ENCODE data around the gene PECR.

The PECR gene

DNA sequence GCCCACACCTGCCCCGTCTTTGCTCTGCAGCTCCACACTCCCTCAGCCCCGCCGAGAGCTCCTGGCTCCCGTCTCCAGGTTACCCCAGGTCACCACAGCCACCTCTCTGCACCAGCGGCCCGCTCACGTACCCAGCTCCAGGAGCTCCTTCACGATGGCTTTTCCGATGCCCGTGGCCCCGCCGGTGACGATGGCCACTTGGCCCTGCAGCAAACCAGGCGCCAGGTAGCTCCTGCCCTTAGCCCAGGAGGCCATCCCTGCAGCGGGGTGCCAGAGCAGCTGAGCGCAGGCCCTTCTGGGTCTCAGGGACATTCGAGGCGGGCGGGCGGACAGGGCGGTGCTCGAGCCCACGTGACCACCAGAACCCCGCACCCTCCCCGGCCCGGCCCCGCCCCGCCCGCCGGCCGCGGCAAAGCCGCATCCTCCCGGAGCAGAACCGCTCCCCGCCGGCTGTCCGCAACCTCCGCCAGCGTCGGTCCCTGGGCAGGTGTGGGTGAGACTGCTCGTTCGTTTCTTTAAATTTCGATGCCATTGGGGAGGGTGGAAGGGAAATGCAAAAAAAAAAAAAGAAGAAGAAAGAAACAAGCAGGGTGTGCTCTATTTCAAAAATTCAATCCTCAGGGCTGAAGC is at the start of gene PECR, which contains the start of gene TMEM169:
PECR (minus strand) TSS at position 323 of the 630 bp plus-strand sequence; CDS start at position 255, 68 bp downstream.
TMEM169 (plus strand) TSS at position 433 of the 630 bp plus-strand sequence. CDS start 14,045 bp downstream, outside the sequence.
- peak; percentile 82 for DNase-seq

DNA sequence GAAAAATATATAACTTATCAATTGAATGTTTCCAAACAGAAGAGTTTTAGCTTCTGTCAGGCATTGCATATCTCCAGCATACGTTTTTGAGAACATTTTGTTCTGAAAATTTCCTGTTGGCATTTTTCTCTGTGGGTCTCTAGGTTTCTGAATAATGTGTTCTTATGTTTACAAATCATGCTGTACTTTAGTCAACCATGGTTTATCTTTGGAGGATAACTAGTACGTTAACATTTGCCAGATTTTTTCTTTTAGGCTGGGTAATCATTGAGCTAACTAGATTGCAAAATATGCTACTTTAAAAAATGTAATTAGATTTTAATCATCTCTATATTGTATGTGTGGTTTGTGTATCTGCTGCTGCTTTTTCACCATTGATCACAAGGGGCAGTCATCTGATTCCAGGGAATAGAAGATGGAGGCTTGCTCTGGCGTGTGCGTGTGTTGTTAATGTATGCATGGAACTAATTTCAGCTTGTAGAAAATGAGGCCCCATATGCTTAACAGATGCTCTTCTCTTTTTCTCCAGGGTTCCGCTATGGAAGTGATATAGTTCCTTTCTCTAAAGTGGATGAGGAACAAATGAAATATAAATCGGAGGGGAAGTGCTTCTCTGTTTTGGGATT is 48.9 kb upstream of the PECR start:
- DNase-seq, result no peak

DNA sequence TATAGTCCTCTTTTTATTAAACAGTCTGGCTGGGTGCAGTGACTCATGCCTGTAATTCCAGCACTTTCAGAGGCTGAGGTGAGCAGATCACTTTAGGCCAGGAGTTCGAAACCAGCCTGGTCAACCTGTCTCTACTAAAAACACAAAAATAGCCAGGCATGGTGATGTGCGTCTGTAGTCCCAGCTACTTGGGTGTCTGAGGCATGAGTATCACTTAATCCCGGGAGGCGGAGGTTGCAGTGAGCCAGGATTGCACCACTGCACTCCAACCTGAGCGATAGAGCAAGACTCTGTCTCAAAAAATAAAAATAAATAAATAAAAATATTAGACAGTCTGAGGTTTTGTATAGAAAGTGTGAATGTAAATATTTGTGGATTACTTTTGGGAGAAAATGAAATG is 45.3 kb upstream of the PECR start:
- no peak for DNase-seq

DNA sequence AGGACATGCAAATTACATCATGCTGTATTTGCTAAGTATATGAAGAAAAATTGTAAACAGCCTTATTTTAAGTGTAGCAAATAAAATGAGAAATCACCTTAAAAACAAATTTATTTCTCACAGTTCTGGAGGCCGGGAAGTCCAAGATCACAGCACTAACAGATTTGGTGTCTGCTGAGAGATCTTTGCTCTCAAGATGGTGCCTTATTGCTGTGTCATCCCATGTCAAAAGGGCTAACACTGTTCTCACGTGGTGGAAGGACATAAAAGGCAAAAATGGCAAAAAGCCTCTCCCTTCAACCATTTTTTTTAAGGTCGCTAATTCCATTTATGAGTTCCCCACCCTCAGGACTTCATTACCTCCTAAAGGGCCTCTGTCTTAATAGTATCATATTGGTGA is 39.6 kb upstream of the PECR start:
- no peak for DNase-seq

DNA sequence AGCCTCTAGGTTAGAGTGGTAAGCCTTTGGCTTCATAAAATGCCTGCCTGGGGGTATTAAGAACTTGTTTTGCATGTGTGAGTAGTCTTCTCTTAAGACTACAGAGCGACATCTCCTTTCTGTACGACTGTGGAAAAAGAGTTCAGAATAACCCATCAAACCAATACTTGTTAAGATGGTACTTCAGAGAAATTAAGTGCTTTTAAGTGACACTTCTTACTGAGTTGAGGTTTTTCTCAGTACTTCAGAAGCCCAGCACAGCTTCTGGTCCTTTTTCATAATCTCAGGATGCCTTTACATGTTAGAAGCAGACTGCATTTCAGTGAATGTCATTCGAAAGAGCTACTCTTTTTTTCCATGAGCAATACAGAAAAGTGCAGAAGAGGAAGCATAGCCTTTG is 38.4 kb upstream of the PECR start:
- no peak for DNase-seq

DNA sequence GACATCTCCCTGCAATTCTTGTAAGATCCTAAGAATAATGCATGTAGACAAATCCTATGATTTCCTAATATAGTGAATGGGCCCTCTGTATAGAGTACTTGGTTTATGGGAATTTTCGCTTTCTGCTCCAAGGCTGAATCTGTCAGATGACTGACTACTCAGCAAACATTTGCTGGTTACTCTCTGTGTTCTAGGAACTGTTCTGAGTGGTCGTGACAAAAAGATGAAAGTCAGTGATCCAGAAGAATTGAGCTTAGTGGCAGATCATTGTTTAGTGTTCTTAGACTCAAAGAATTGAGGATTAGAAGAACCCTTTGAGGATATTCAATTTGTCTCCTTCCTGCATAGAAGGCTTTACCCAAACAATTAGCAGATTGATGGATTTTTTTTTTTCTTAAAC is 37.5 kb upstream of the PECR start:
- DNase-seq, result no peak

DNA sequence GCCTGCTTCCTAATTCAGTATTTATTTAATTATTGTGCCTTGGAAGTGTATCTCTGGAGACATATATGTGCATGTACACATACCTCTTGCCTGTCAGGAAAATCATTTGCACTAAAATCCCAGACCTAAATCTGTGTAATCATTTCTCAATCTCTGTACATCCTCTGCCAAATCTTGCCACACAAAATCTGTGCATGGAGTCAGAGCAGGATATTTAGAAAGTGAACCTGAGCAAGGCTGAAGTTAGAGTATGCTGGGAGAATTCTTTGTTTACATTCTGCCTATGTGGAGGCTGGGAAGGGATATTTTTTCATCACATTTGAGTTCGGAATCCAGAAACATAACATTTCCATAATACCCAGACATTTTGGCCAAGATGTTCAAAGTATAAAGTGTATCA is 36.9 kb upstream of the PECR start:
- no peak for DNase-seq

DNA sequence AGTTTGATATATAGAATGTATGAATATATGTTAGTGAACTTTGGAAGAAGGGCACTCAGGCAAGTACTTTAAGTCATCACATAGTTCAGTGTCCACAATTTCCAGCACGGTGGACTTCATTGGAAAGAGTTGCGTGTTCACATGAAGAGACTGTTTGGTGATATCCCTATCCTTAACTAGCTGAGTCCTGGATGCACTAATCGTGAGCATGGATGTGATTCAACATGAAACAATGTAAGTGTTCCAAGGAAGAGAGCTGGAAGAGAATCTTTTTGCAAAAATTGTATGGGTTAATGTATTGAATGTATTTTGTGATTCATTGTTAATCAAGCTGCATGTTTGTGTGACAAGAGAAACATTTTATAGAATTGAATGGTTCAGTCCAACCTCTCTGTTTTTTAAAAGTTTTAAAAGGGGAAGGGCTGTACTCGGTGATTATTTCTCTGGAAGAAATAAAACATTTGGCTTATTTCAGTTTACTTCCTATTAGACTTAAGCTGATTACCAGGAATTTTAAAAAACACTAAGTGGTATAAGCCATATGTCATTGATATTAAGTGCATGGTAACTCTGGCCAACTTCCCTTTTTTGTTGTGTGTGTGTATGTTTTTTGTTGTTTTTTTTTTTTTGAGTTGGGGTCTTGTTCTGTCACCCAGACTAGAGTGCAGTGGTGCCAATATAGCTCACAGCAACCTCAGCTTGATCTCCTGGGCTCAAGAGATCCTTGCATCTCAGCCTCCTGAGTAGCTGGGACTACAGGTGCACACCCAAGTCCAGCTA is 36.1 kb upstream of the PECR start:
- DNase-seq, result no peak

DNA sequence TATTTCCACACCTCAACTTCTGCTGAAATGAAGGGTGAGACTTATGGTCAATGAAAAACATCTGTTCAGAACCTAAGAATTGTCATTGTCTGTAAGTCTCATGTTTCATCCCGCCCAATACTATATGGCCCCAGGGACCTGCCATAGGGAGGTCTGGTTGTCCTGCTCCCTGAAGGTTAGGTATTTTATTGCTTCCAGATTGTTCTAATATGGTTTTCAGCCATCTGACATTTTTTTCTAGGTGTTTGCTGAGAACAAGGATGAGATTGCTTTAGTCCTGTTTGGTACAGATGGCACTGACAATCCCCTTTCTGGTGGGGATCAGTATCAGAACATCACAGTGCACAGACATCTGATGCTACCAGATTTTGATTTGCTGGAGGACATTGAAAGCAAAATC is 34.8 kb upstream of the PECR start:
- no peak for DNase-seq

DNA sequence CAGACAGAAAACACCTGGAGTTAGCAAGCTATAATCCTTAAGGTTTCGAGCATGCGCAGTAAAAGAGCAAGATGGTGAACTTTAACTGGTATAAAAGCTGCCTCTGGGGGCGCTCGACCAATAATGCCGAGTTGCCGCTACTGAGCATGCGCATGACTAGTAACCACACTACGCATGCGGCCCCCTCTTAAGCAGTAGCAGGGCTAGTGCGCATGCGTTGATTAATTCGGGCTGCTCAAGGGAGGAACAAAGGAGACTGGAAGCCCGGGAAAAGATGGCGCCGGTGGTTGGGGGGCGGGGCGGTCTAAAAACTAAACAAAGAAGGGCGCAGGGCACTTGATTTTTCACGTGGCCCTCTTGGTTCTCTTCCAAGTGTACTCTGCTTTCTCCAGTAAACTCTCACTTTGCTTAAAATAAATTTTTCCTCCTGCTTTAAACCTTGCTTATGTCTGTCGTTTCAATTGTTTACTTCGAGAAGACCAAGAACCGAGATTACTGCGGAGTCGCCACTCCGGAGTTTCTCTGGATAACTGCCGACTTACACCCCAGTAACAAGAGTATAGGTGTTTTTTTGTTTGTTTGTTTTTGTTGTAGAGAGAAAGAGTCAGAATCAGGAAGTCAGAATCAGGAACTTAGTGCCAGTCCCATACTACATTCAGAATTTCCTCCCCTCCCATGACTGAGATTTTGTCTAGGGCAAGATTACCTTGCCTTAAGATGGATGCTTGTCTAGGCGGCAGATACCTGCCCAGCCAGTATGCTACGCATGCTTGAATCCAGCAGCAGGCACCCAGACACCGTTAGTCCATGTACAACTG is 33.3 kb upstream of the PECR start:
- peak; percentile 96 for DNase-seq

DNA sequence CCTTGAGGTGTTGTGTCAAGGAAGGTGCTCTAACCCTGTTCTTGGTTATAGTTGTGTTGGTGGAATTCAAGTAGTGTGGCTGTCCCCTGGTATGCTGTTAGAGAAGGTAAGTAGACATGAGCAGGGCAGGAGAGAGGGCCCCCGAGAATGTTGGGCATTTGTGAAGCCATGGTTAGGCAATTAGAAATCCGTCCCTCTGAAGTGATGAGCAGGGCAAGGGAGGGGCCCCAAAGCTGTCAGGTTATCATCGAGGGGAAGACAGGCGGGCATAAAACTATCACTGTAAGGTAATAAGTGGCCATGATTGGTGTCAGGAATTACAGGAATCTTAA is 32.7 kb upstream of the PECR start:
- DNase-seq, result no peak

DNA sequence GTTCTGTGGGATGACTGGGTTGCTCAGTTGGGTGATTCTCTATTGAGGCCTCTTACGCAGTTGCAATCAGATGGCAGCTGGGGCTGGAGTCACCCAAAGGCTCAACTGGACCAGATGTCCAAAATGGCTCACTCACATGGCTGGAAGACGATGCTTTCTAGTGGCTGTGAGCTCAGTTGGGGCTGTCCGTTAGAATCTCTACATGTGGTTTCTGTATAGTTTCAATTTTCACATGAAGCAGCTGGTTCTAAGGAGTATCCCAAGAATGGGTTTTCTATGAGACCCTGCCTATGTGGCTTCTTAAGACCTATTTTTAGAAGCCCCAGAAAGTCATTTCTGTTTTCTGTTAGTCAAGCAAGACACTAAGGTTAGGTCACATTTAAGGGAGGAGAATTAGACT is 32.0 kb upstream of the PECR start:
- DNase-seq, result no peak

DNA sequence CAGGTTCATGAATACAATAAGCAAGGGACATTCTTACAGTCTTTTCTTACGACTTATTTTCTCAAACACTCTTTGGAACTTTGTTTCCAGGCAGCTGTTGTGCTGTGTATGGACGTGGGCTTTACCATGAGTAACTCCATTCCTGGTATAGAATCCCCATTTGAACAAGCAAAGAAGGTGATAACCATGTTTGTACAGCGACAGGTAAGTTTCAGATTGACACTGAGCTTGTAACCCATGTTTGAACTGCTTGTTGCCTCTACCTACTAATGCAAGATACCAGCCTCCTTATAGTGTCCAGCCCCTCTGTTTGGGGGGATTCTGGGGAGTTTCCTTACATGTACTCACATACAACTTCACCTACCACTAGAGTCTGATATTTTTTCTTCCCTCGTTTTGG is 31.3 kb upstream of the PECR start:
- no peak for DNase-seq

DNA sequence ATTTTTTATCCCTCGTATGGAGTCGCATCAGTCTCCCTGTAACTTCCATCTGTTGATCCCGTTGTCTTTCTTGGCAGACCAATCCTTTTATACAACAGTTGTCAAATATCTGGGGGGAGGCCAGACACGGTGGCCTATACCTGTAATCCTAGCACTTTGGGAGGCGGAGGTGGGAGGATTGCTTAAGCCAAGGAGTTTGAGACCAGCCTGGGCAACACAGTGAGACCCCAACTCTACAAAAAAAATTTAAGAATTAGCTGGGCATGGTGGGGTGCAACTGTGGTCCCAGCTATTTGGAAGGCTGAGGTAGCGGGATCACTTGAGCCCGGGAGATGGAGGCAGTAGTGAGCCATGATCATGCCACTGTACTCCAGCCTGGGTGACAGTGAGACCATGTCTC is 29.5 kb upstream of the PECR start:
- DNase-seq, result no peak

DNA sequence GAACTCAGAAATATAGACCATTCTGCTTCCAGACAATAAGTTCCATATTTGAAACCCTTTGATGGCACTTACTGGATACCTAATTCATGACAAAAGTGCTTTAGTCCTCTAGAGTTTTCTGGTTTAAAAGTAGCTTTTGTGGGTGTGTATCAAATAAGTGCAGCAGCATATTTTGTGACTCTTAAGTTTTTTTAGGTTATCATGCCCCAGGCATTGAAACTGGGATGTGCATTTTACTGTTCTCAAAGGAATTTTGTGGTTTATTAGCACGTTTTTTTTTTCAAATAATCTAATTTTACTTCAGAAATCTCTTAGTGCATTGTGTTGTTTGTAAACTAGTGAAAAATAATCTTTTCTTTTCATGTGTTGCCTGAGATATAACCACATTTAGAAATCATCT is 29.0 kb upstream of the PECR start:
- no peak for DNase-seq

DNA sequence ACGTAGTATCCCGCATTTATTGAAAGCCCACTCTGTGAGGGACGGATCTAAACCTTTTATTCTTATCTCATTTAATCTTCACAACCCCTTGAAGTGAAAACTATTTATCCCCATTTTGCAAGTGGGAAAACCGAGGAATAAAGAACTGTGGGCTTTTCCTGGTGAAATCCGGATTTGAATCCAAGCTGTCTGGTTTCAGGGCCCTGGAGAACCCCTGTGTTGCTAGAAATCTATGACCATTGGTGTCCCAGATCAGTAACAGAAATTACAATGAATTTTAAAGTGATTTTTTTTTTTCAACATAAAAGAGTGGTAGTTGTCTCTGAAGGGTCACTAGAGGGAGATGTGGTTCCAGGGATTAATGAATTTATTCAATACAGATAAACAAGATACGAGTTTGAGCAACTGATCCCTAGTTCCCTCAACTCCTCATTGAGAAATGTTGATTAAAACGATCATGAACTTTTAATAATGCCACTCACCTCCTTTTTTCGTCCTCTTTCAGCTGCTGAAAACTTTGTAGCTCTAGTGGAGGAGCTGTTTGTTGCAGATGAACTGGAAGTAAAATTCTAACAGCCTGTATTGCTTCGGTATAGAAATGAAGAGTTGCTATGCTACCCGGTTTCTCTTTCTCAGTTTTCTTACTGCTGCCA is 28.5 kb upstream of the PECR start:
- no peak for DNase-seq

DNA sequence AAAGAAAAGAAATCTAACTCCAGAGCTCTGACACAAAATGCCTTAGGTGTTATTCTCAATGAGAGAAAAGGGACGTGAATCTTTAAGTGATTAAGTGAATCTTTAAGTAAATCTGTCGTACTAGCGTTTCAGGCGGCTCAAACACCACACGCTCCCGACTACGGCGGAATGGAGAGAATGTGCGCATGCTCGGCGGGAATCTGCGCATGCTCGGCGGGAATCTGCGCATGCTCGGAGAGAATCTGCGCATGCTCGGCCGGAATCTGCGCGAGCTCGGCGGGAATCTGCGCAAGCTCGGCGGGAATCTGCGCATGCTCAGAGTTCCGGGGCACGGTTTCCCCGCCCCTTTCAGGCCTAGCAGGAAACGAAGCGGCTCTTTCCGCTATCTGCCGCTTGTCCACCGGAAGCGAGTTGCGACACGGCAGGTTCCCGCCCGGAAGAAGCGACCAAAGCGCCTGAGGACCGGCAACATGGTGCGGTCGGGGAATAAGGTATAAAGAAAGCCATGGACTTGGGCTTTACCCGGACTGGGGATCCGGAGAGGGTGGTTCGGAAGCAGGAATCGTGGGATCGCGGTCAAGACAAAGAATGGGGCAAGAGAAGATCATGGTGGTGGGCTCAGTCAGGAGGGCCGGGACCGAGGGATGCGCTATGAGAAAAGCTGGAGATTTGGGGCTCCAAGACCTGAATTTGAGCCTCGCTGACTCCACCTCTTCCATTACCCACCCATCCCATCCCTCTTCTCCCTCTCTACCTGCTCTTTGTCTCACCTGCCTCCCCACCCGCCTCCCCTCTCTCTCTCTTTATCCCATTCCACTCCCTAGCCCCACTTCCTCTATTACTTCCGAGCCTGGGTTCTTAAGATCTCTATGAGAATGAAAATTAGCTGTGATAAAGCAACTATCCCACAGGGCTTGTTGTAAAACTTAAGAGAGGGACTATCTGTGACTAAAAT is 27.6 kb upstream of the PECR start, which contains the start of gene XRCC5:
XRCC5 (plus strand) TSS at position 382 of the 955 bp plus-strand sequence; CDS start at position 471, 89 bp downstream.
- DNase-seq, result peak; percentile 99

DNA sequence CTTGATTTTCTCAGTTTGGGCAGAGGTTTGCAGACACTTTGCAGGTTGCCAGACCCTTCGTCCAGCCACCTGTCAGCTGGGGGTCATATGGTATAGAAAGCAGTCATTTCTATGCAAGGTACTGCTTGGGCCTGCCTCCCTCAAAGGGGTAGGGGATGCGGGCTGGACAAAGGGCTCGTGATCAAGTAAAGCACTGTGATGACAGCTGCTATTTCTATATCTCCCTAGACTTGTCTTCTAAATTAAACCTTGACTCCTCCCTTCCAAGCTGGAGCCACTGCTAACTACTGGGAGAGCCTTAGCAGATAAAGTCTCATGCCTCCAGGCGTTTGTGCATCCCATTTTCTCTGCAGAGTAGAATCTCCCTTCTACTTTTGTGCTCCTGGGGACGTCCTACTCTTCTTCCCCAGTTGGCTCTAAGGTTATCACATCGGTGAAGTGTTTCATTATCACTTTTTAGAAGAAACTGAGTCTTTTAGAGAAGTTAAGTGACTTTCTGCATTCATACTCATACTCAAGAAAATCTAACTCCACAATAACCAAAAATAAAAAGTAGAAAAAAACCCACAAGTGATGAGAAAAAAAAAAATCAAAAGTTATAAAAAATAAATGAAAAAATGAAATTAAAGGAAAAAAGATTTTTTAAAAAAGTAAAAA is 26.8 kb upstream of the PECR start:
- DNase-seq, result no peak

DNA sequence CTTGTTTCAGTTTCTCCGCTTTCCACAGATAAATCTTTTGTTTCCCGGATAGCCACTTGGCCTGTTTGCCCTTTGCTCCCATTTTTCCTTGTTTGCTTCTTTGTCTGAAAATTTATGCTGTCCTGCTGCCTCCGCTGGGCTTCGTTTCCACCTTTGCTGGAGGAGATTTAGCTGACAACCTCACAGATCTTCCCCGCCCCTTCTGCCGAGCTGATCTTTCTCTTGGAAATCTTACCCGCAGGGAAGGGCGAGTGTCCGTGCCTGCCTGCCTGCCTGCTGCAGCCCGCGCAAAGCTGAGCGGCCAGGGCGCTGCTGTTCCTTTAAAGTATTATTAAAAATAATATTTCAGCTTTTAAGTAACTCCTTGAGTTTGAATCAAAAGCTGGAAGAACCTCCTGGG is 26.2 kb upstream of the PECR start:
- DNase-seq, result no peak

DNA sequence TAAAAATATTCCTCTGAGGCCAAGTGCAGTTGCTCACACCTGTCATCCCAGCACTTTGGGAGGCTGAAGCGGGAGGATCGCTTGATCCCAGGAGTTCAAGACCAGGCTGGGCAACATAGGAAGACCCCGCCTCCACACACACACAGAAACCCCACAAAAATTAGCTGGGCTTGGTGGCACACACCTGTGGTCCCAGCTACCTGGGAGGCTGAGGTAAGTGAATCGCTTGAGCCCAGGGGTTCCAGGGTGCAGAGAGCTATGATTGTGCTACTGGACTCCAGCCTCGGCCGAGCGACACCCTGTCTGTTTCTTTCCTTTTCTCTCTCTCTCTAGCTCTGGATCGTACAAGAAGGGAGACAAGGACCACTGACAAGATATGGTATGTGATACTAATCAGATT is 25.7 kb upstream of the PECR start:
- no peak for DNase-seq

DNA sequence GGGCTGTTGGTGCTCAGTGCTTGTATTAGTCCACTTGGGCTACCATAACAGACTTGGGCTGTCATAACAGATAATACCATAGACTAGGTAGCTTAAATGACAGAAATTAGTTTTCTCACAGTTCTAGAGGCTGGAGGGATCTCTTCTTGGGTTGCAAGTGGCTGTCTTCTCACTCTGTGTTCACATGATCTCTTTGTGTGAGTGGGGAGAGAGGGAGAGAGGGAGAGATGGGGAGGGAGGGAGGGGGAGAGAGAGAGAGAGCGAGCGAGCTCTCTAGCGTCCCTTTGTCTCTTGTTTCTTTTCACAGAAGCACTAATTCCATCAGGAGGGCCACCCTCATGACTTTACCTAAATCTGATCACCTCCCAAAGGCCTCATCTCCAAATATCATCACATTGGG is 23.1 kb upstream of the PECR start:
- no peak for DNase-seq
